GM12878 (cell line): Measurements from ENCODE around the gene IBTK.

Experiments
- POLR2A ChIP-seq: IDR thresholded peaks from 2 replicates; pipeline ENCODE4 v1.6.1; 2011; ENCODE audit warnings: low read depth, mild to moderate bottlenecking, low read length
- TCF12 ChIP-seq: IDR thresholded peaks from 2 replicates; pipeline ENCODE4 v1.6.1; 2011; ENCODE audit warnings: low read depth, mild to moderate bottlenecking, low read length
- TF ChIP-seq, protein P1 (sequence below): IDR thresholded peaks from 2 replicates; pipeline ENCODE4 v1.6.1; 2011; ENCODE audit warnings: low read depth, low read length, improper control_type of control experiment, borderline replicate concordance

DNA sequence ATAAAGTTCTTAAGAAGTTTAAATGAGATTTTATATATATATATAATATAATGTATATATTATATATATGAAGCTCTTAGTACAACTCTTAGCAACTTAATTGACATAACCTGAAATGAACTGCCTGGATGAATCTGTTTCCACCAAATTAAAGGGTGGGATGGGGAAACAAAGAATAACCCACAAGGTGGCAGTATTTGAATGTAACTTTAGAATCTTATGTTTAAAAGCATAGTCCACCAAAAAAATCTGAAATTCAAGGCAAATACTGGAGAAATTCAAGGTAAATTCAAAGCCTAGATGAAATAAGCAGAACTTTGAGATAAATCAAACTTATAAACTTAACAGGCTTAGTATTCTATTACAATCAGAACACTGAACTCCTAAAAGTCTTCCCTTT, 4.4 kb upstream of the IBTK start:
- TF ChIP-seq TCF12 (no peak), POLR2A (no peak)
- TF ChIP-seq, protein P1, sequence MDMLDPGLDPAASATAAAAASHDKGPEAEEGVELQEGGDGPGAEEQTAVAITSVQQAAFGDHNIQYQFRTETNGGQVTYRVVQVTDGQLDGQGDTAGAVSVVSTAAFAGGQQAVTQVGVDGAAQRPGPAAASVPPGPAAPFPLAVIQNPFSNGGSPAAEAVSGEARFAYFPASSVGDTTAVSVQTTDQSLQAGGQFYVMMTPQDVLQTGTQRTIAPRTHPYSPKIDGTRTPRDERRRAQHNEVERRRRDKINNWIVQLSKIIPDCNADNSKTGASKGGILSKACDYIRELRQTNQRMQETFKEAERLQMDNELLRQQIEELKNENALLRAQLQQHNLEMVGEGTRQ, result no peak
